Suprapubic skin (tissue), 4 donors: ENCODE data around the gene JMJD8. TPM values are rescaled to one million over a fixed set of nuclear protein-coding genes. Genes with fewer than 3 reads are reported as not detected.
A peak's percentile ranks its signal among the peaks of the same experiment; 100 is the strongest.

Experiments
- DNase-seq, 2 donors: peaks; one replicate each; pipeline ENCODE4 v3.0.0-alpha.2; 2019; ENCODE audit warnings: low spot score in 2 of 2
- H3K27ac ChIP-seq: fragments of 200-600 bp; sonication (generic); one replicate; pipeline ENCODE4 v1.5.1; 2019
- H3K27me3 ChIP-seq: fragments of 200-600 bp; sonication (generic); one replicate; pipeline ENCODE4 v1.5.1; 2019
- H3K36me3 ChIP-seq: fragments of 200-600 bp; sonication (generic); one replicate; pipeline ENCODE4 v1.5.1; 2019
- H3K4me1 ChIP-seq: fragments of 200-600 bp; sonication (generic); one replicate; pipeline ENCODE4 v1.5.1; 2019
- H3K4me3 ChIP-seq: fragments of 200-600 bp; sonication (generic); one replicate; pipeline ENCODE4 v1.5.1; 2019; ENCODE audit warnings: mild to moderate bottlenecking
- H3K9me3 ChIP-seq: fragments of 200-600 bp; sonication (generic); one replicate; pipeline ENCODE4 v1.5.1; 2019
- CTCF ChIP-seq, 2 donors: fragments of 200-600 bp in 1 of 2; fragments of 450-650 bp in 1 of 2; sonication (generic) in 1 of 2; IDR thresholded peaks; one replicate each; pipeline ENCODE4 v1.5.1; 2016 to 2019; ENCODE audit warnings: antibody characterized with exemption in 2 of 2, mild to moderate bottlenecking in 1 of 2, moderate library complexity in 1 of 2
- EP300 ChIP-seq: sonication (generic); formaldehyde crosslinking; IDR thresholded peaks from one replicate; pipeline ENCODE4 v1.6.1; 2017; ENCODE audit warnings: antibody characterized with exemption
- POLR2A ChIP-seq, 2 donors: fragments of 450-650 bp; IDR thresholded peaks; one replicate each; pipeline ENCODE4 v1.6.1; 2017; ENCODE audit warnings: antibody characterized with exemption in 2 of 2, mild to moderate bottlenecking in 2 of 2, moderate library complexity in 2 of 2
- POLR2AphosphoS5 ChIP-seq, 3 donors: sonication (generic); formaldehyde crosslinking; IDR thresholded peaks; one replicate each; pipeline ENCODE4 v1.6.1; 2017; ENCODE audit warnings: antibody characterized with exemption in 3 of 3
- WGBS: methylation state at CpG from one replicate; pipeline ENCODE4 v1.1.5; 2018; 5-methylcytosine and 5-hydroxymethylcytosine counted together
- total RNA-seq, 4 donors: library from RNA; depleted of rRNA; stranded (reverse); fragments of >200 nt; gene quantifications; one replicate each; pipeline ENCODE4 v1.1.0, GENCODE V29; 2016

The JMJD8 gene
- total RNA-seq, 4 donors from 2014 or later = 47.0 to 87.4 (median 60.5) TPM

GRCh38 chr16:730666-731509, 46.8 kb upstream of the JMJD8 start:
- Histone ChIP-seq H3K27me3 (peaks cover 27% of the 10 kb centered on the region), H3K36me3 (peaks cover 50% of the 10 kb centered on the region), H3K9me3 (no peaks in the 10 kb centered on the region), H3K27ac (no peak overlapping the region), H3K4me3 (no peak overlapping the region), H3K4me1 (peaks cover 30% of the 10 kb centered on the region)
- TF ChIP-seq POLR2A (IDR thresholded peaks at IDR 0.05) = no peak
- TF ChIP-seq POLR2AphosphoS5 (IDR thresholded peaks at IDR 0.05) = no peak
- TF ChIP-seq EP300 = no peak
- TF ChIP-seq CTCF (IDR thresholded peaks at IDR 0.05) = no peak
- WGBS = 73% methylated on average over 5 of the region's 22 CpGs
- DNase-seq = no peak

GRCh38 chr16:729768-730665, 45.9 kb upstream of the JMJD8 start:
- Histone ChIP-seq H3K9me3 (no peaks in the 10 kb centered on the region), H3K36me3 (peaks cover 42% of the 10 kb centered on the region), H3K4me1 (peaks cover 32% of the 10 kb centered on the region), H3K4me3 (no peak overlapping the region), H3K27ac (no peak overlapping the region), H3K27me3 (peaks cover 34% of the 10 kb centered on the region)
- DNase-seq = no peak
- TF ChIP-seq POLR2A (IDR thresholded peaks at IDR 0.05) (no peak), EP300 (no peak), CTCF (IDR thresholded peaks at IDR 0.05) (no peak), POLR2AphosphoS5 (IDR thresholded peaks at IDR 0.05) (no peak)
- 65% methylated on average over 5 of the region's 37 CpGs for WGBS

GRCh38 chr16:728890-729744, 45.0 kb upstream of the JMJD8 start:
- peak overlapping the region; percentile 52 for H3K4me3 ChIP-seq
- H3K27me3 ChIP-seq = peaks cover 34% of the 10 kb centered on the region
- peaks cover 33% of the 10 kb centered on the region for H3K36me3 ChIP-seq
- H3K27ac ChIP-seq = no peak overlapping the region
- peaks cover 32% of the 10 kb centered on the region for H3K4me1 ChIP-seq
- no peak for DNase-seq
- 86% methylated on average over 9 of the region's 55 CpGs for WGBS
- TF ChIP-seq POLR2A (IDR thresholded peaks at IDR 0.05) = no peak
- TF ChIP-seq EP300 = no peak
- no peak for TF ChIP-seq CTCF (IDR thresholded peaks at IDR 0.05)
- TF ChIP-seq POLR2AphosphoS5 (IDR thresholded peaks at IDR 0.05) = no peak
- H3K9me3 ChIP-seq = no peaks in the 10 kb centered on the region

GRCh38 chr16:728131-728889, 44.2 kb upstream of the JMJD8 start:
- DNase-seq = no peak
- Histone ChIP-seq H3K4me3 (peak overlapping the region; percentile 52), H3K27ac (no peak overlapping the region)

More at GRCh38 chr16:728131-728889, 44.2 kb upstream of the JMJD8 start:
- Histone ChIP-seq H3K27me3 (peaks cover 34% of the 10 kb centered on the region), H3K36me3 (peaks cover 24% of the 10 kb centered on the region), H3K4me1 (peaks cover 32% of the 10 kb centered on the region), H3K9me3 (no peaks in the 10 kb centered on the region)
- no CpG with 5 or more reads among the region's 80 CpGs for WGBS
- no peak for TF ChIP-seq CTCF (IDR thresholded peaks at IDR 0.05)
- no peak for TF ChIP-seq POLR2A (IDR thresholded peaks at IDR 0.05)
- no peak for TF ChIP-seq EP300
- no peak for TF ChIP-seq POLR2AphosphoS5 (IDR thresholded peaks at IDR 0.05)
